HepG2 (cell line): ENCODE measurements around the gene DNPH1. TPM values are rescaled to one million over a fixed set of nuclear protein-coding genes. Genes with fewer than 3 reads are reported as not detected.

Source experiments
- AGO2 ChIP-seq: fragments of 200-400 bp; formaldehyde crosslinking; optimal IDR thresholded peaks from 2 replicates; pipeline ENCODE3; 2017; ENCODE audit warnings: mild to moderate bottlenecking, low read depth, low read length, moderate library complexity
- DNMT3B ChIP-seq: conservative IDR thresholded peaks from 2 replicates; pipeline ENCODE4 v1.6.1; 2016; ENCODE audit warnings: missing biosample characterization, control low read depth
- ELF1 ChIP-seq: sonication (generic); formaldehyde crosslinking; IDR thresholded peaks from 2 replicates; pipeline ENCODE4 v1.4.0; 2020; ENCODE audit warnings: missing genetic modification reagents
- HMG20A ChIP-seq: IDR thresholded peaks from 2 replicates; pipeline ENCODE4 v1.6.1; 2016; ENCODE audit warnings: borderline replicate concordance
- KLF6 ChIP-seq: IDR thresholded peaks from 2 replicates; pipeline ENCODE4 v1.8.0; 2016; ENCODE audit warnings: missing biosample characterization, missing genetic modification reagents
- MED8 ChIP-seq: sonication (generic); formaldehyde crosslinking; IDR thresholded peaks from 2 replicates; pipeline ENCODE4 v1.8.1; 2023; ENCODE audit warnings: mild to moderate bottlenecking, missing genetic modification reagents; ENCODE audit not compliant: insufficient replicate concordance
- PAXIP1 ChIP-seq: sonication (generic); formaldehyde crosslinking; conservative IDR thresholded peaks from 2 replicates; pipeline ENCODE4 v1.4.0; 2020; ENCODE audit warnings: mild to moderate bottlenecking, missing genetic modification reagents, moderate library complexity
- POLR2AphosphoS2 ChIP-seq: IDR thresholded peaks from 2 replicates; pipeline ENCODE4 v1.6.1; 2011; ENCODE audit warnings: low read depth, low read length, improper control_type of control experiment
- SRF ChIP-seq: IDR thresholded peaks from 2 replicates; pipeline ENCODE4 v1.6.1; 2011; ENCODE audit warnings: mild to moderate bottlenecking, low read depth, low read length, moderate library complexity
- TP53 ChIP-seq: sonication (generic); formaldehyde crosslinking; conservative IDR thresholded peaks from 2 replicates; pipeline ENCODE4 v1.4.0; 2020; ENCODE audit warnings: missing genetic modification reagents
- ZNF563 ChIP-seq: sonication (generic); formaldehyde crosslinking; IDR thresholded peaks from 2 replicates; pipeline ENCODE4 v1.8.0; 2022; ENCODE audit warnings: mild to moderate bottlenecking, moderate library complexity, missing genetic modification reagents
- ZNF616 ChIP-seq: sonication (generic); formaldehyde crosslinking; IDR thresholded peaks from 2 replicates; pipeline ENCODE4 v1.5.0; 2020; ENCODE audit warnings: low read depth, mild to moderate bottlenecking, missing genetic modification reagents
- ZNF709 ChIP-seq: sonication (generic); formaldehyde crosslinking; IDR thresholded peaks from 2 replicates; pipeline ENCODE4 v1.5.0; 2020; ENCODE audit warnings: mild to moderate bottlenecking, missing genetic modification reagents
- ZNF75D ChIP-seq: sonication (generic); formaldehyde crosslinking; IDR thresholded peaks from 2 replicates; pipeline ENCODE4 v1.8.1; 2023; ENCODE audit warnings: missing genetic modification reagents, mild to moderate bottlenecking, borderline replicate concordance
- ZNF790 ChIP-seq: sonication (generic); formaldehyde crosslinking; IDR thresholded peaks from 2 replicates; pipeline ENCODE4 v1.8.0; 2022; ENCODE audit warnings: missing genetic modification reagents, mild to moderate bottlenecking, borderline replicate concordance
- polyA plus RNA-seq, 8 experiments: library from polyadenylated mRNA; depleted of rRNA in 3 of 8; stranded (reverse) in 7 of 8; unstranded in 1 of 8; fragments of >200 nt; fragmentation: Illumina TruSeq in 4 of 8; extraction: Trizol in 4 of 8; gene quantifications; 2 replicates each; pipeline versions ENCODE4 v1.2.1 to v1.2.3, GENCODE V29; 2011 to 2016; ENCODE audit warnings: low read depth in 4 of 8, missing spikeins in 1 of 8, mixed read lengths in 1 of 8; ENCODE audit not compliant: insufficient read depth in 1 of 8
- total RNA-seq, 5 experiments: library from RNA; depleted of rRNA; stranded (reverse); fragments of >200 nt; fragmentation: Illumina TruSeq; extraction: Trizol; gene quantifications; 2 replicates each; pipeline ENCODE4 v1.2.3, GENCODE V29; 2016; ENCODE audit warnings: low read depth in 1 of 5
- TF ChIP-seq, protein P1 (sequence below): sonication (generic); formaldehyde crosslinking; conservative IDR thresholded peaks from 2 replicates; pipeline ENCODE4 v1.4.0; 2020; ENCODE audit warnings: missing genetic modification reagents
- TF ChIP-seq, protein P2 (sequence below): sonication (generic); formaldehyde crosslinking; IDR thresholded peaks from one replicate; pipeline ENCODE4 v1.5.1; 2020; ENCODE audit warnings: mild to moderate bottlenecking, missing genetic modification reagents; ENCODE audit errors: not compliant biosample characterization

DNPH1 gene
- total and polyA plus RNA-seq, 2 of the 13 experiments (the other 11 are each of a cell fraction or from before 2014, with no cell fraction given) = 56.5 to 75.1 TPM

DNA sequence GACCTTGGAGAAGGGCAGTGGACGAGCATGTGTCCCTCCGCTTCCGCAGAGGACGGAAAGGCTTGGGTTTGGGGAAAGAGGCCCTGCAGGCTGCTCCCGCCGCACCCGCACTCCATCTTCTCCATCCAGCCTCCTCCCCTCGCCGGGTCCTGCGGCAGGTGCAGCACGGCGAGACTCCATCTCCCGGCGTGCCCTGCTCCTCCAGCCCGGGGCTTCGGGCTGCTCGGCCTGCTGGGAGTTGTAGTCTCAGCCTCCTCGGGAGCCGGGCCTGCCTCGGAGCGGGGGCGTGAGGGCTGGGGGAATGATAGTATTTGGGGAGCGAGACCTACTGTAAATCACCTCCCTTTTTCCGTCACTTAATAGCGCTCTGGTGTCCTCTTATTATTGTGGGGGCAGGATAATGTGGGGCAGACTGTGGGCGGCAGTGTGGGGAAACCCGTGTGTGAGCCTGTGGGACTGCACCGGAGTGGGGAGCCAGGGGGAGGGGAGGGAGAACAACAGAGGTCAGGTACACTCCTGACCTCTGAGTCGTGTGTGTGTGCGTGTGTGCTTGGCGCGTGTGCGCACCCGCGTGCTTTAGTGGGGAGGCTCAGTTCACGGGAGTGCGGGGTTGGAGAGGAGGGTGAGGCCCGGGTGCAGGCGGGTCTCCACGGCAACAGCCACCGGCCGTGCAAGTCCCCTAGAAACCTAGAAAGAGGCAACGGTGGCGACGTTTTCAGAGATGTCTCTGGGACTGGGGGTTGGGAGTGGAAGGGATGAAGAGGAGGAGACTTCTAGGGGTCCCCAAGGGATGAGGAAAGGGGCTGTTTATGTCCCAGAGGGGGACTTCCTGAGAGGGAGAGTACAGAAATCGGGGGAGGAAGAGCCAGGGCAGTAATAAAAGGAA is 18.1 kb upstream of the DNPH1 start (continued):
- TF ChIP-seq PAXIP1 (CRISPR knock-in tag) (peak; percentile 44; the same call in 1 of the 2 replicates), ZNF709 (CRISPR knock-in tag) (no peak), POLR2AphosphoS2 (no peak), DNMT3B (CRISPR knock-in tag) (no peak), ELF1 (CRISPR knock-in tag) (peak; percentile 81), ZNF616 (no peak), ZNF75D (no peak), ZNF563 (peak; percentile 57; the same call in 1 of the 2 replicates), KLF6 (CRISPR knock-in tag) (no peak), SRF (no peak), TP53 (CRISPR knock-in tag) (no peak), AGO2 (no peak), HMG20A (CRISPR knock-in tag) (no peak), MED8 (no peak), ZNF790 (no peak)
- TF ChIP-seq, protein P1, sequence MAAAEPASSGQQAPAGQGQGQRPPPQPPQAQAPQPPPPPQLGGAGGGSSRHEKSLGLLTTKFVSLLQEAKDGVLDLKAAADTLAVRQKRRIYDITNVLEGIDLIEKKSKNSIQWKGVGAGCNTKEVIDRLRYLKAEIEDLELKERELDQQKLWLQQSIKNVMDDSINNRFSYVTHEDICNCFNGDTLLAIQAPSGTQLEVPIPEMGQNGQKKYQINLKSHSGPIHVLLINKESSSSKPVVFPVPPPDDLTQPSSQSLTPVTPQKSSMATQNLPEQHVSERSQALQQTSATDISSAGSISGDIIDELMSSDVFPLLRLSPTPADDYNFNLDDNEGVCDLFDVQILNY (CRISPR knock-in tag) = no peak
- TF ChIP-seq, protein P2, sequence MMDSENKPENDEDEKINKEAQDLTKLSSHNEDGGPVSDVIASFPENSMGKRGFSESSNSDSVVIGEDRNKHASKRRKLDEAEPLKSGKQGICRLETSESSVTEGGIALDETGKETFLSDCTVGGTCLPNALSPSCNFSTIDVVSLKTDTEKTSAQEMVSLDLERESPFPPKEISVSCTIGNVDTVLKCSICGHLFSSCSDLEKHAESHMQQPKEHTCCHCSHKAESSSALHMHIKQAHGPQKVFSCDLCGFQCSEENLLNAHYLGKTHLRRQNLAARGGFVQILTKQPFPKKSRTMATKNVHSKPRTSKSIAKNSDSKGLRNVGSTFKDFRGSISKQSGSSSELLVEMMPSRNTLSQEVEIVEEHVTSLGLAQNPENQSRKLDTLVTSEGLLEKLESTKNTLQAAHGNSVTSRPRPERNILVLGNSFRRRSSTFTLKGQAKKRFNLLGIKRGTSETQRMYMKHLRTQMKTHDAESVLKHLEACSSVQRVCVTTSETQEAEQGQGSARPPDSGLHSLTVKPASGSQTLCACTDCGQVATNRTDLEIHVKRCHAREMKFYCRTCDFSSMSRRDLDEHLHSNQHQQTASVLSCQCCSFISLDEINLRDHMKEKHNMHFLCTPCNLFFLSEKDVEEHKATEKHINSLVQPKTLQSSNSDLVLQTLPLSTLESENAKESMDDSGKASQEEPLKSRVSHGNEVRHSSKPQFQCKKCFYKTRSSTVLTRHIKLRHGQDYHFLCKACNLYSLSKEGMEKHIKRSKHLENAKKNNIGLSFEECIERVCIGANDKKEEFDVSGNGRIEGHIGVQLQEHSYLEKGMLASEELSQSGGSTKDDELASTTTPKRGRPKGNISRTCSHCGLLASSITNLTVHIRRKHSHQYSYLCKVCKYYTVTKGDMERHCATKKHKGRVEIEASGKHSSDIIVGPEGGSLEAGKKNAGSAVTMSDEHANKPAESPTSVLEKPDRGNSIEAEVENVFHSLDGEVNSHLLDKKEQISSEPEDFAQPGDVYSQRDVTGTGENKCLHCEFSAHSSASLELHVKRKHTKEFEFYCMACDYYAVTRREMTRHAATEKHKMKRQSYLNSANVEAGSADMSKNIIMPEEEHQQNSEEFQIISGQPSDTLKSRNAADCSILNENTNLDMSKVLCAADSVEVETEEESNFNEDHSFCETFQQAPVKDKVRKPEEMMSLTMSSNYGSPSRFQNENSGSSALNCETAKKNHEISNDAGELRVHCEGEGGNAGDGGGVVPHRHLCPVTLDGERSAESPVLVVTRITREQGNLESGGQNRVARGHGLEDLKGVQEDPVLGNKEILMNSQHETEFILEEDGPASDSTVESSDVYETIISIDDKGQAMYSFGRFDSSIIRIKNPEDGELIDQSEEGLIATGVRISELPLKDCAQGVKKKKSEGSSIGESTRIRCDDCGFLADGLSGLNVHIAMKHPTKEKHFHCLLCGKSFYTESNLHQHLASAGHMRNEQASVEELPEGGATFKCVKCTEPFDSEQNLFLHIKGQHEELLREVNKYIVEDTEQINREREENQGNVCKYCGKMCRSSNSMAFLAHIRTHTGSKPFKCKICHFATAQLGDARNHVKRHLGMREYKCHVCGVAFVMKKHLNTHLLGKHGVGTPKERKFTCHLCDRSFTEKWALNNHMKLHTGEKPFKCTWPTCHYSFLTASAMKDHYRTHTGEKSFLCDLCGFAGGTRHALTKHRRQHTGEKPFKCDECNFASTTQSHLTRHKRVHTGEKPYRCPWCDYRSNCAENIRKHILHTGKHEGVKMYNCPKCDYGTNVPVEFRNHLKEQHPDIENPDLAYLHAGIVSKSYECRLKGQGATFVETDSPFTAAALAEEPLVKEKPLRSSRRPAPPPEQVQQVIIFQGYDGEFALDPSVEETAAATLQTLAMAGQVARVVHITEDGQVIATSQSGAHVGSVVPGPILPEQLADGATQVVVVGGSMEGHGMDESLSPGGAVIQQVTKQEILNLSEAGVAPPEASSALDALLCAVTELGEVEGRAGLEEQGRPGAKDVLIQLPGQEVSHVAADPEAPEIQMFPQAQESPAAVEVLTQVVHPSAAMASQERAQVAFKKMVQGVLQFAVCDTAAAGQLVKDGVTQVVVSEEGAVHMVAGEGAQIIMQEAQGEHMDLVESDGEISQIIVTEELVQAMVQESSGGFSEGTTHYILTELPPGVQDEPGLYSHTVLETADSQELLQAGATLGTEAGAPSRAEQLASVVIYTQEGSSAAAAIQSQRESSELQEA = peak; percentile 31
